ENCODE measurements around the gene BMPER.

- TF ChIP-seq POLR2A (IDR thresholded peaks at IDR 0.05) (no peak), CTCF (IDR thresholded peaks at IDR 0.05) (peak; percentile 15 to 50 (median 40))
Measured at GRCh38 chr7:34165927-34166550, 260.7 kb downstream of the BMPER start.

Measured in tibial nerve (tissue), 3 donors.